HCT116 (cell line): ENCODE results near the gene SENP8. TPM values are rescaled to one million over a fixed set of nuclear protein-coding genes. Genes with fewer than 3 reads are reported as not detected.

ENCODE experiments used
- ATAC-seq: fragments of 200-7000 bp; cut with Tn5 transposase; 2 replicates; pipeline ENCODE4 v1.9.1; 2020; ENCODE audit warnings: mild to moderate bottlenecking, moderate library complexity
- BruUV-seq: library from RNA; stranded (reverse); fragments of 400-500 nt; replicated peaks from 2 replicates; lab custom pipeline; 2021; lab: Mats Ljungman, UMichigan
- CTCF ChIA-PET: fragments of 300-600 bp; sonication (Branson Sonifier 250); formaldehyde crosslinking; loops from one replicate; lab custom pipeline; 2021; ENCODE audit warnings: antibody characterized with exemption; lab: Charles Lee
- POLR2A ChIA-PET: fragments of 300-600, 350-600 bp; sonication (Branson Sonifier 250); formaldehyde crosslinking; loops from one replicate; lab custom pipeline; 2021; ENCODE audit warnings: antibody characterized with exemption; lab: Charles Lee
- RAD21 ChIA-PET, 2 experiments: fragments of 300-600 bp; sonication (Branson Sonifier 250); formaldehyde crosslinking; loops; one replicate each; lab custom pipeline; 2023; ENCODE audit warnings: low total read pairs in 2 of 2; ENCODE audit not compliant: uncharacterized antibody in 2 of 2, unreplicated experiment in 2 of 2, low non-redundant PET in 1 of 2; lab: Charles Lee
- DNase-seq: peaks from one replicate; pipeline ENCODE4 v3.0.0-alpha.2; 2010; ENCODE audit warnings: low read depth, low spot score
- H2AFZ ChIP-seq: fragments of 200-600 bp; shearing (Covaris generic), sonication (generic); 2 replicates; pipeline ENCODE4 v1.6.1; 2017; ENCODE audit warnings: low read depth, mixed run types, mixed read lengths, antibody characterized with exemption, low read length; ENCODE audit not compliant: poor library complexity, severe bottlenecking
- H3K27ac ChIP-seq: 2 replicates; pipeline ENCODE4 v1.5.1; 2012; ENCODE audit warnings: low read depth, low read length
- H3K27me3 ChIP-seq: fragments of 200-600 bp; sonication (generic); 2 replicates; pipeline ENCODE4 v1.6.1; 2016; ENCODE audit warnings: mixed run types, low read length, mixed read lengths; ENCODE audit not compliant: insufficient read depth
- H3K36me3 ChIP-seq, 2 experiments: fragments of 200-500 bp in 1 of 2; fragments of 200-600 bp in 1 of 2; sonication (Bioruptor generic) in 1 of 2; sonication (generic) in 1 of 2; 2 replicates each; pipeline versions ENCODE4 v1.5.1 to v1.6.1; 2014 to 2016; ENCODE audit warnings: low read length in 2 of 2, inconsistent platforms in 1 of 2, mixed read lengths in 1 of 2, mixed run types in 1 of 2; ENCODE audit not compliant: insufficient read depth in 2 of 2, control insufficient read depth in 1 of 2
- H3K4me1 ChIP-seq, 2 experiments: fragments of 200-600 bp in 1 of 2; sonication (generic) in 1 of 2; 2 replicates each; pipeline versions ENCODE4 v1.5.1 to v1.6.1; 2012 to 2017; ENCODE audit warnings: low read length in 2 of 2, inconsistent platforms in 1 of 2, mild to moderate bottlenecking in 1 of 2, mixed read lengths in 1 of 2, mixed run types in 1 of 2, moderate library complexity in 1 of 2; ENCODE audit not compliant: insufficient read depth in 2 of 2, control insufficient read depth in 1 of 2
- H3K4me2 ChIP-seq: fragments of 200-600 bp; sonication (generic); 2 replicates; pipeline ENCODE4 v1.6.1; 2017; ENCODE audit warnings: mixed run types, low read length, mixed read lengths
- H3K4me3 ChIP-seq, 2 experiments: fragments of 200-600 bp in 1 of 2; sonication (generic) in 1 of 2; replicated peaks in 1 of 2; 2 replicates each; pipeline ENCODE4 v1.5.1; 2011 to 2016; ENCODE audit warnings: low read length in 2 of 2, control low read depth in 1 of 2, low read depth in 1 of 2, mild to moderate bottlenecking in 1 of 2, mixed read lengths in 1 of 2, mixed run types in 1 of 2
- H3K79me2 ChIP-seq: fragments of 200-600 bp; sonication (generic); 2 replicates; pipeline ENCODE4 v1.6.1; 2017; ENCODE audit warnings: mild to moderate bottlenecking, mixed run types, low read length, moderate library complexity, mixed read lengths; ENCODE audit not compliant: insufficient read depth
- H3K9ac ChIP-seq: fragments of 200-600 bp; sonication (generic); 2 replicates; pipeline ENCODE4 v1.6.1; 2016; ENCODE audit warnings: low read length, mixed read lengths
- H3K9me2 ChIP-seq: fragments of 200-600 bp; sonication (generic), shearing (Covaris generic); 2 replicates; pipeline ENCODE4 v1.6.1; 2017; ENCODE audit warnings: mixed run types, mild to moderate bottlenecking, moderate library complexity; ENCODE audit not compliant: insufficient read depth
- H3K9me3 ChIP-seq, 2 experiments: fragments of 200-500 bp in 1 of 2; fragments of 200-600 bp in 1 of 2; sonication (Bioruptor generic) in 1 of 2; sonication (generic) in 1 of 2; 2 replicates each; pipeline ENCODE4 v1.6.1; 2014 to 2017; ENCODE audit warnings: low read length in 2 of 2, mixed read lengths in 2 of 2, inconsistent platforms in 1 of 2, low read depth in 1 of 2, mild to moderate bottlenecking in 1 of 2, mixed run types in 1 of 2, moderate library complexity in 1 of 2; ENCODE audit not compliant: control insufficient read depth in 1 of 2, insufficient read depth in 1 of 2
- H4K20me1 ChIP-seq: fragments of 200-600 bp; sonication (generic), shearing (Covaris generic); 2 replicates; pipeline ENCODE4 v1.6.1; 2017; ENCODE audit warnings: mixed run types, mild to moderate bottlenecking, moderate library complexity; ENCODE audit not compliant: insufficient read depth
- ELF1 ChIP-seq: IDR thresholded peaks from 2 replicates; pipeline ENCODE4 v1.6.1; 2012; ENCODE audit warnings: low read depth, borderline replicate concordance
- JUND ChIP-seq: IDR thresholded peaks from 2 replicates; pipeline ENCODE4 v1.6.1; 2012
- TCF7L2 ChIP-seq: IDR thresholded peaks from 2 replicates; pipeline ENCODE4 v1.7.0; 2011; ENCODE audit warnings: borderline replicate concordance, inconsistent platforms; ENCODE audit not compliant: insufficient read depth, insufficient read length; ENCODE audit errors: extremely low read depth
- YY1 ChIP-seq: IDR thresholded peaks from 2 replicates; pipeline ENCODE4 v1.6.1; 2011; ENCODE audit warnings: low read length, low read depth, moderate library complexity, mild to moderate bottlenecking; ENCODE audit not compliant: insufficient replicate concordance; ENCODE audit errors: extremely low read depth
- intact Hi-C: fragments of 100-400 bp; cut with micrococcal nuclease; formaldehyde crosslinking; loops from 2 replicates; pipeline ENCODE4 v1.10.0; 2022
- total RNA-seq: library from RNA; stranded (reverse); gene quantifications from one replicate; pipeline ENCODE4 v1.2.1, GENCODE V29; 2021; ENCODE audit not compliant: unreplicated experiment
- TF ChIP-seq, protein P1 (sequence below): IDR thresholded peaks from 2 replicates; pipeline ENCODE4 v1.6.1; 2012
- TF ChIP-seq, protein P2 (sequence below): IDR thresholded peaks from 2 replicates; pipeline ENCODE4 v1.6.1; 2011; ENCODE audit warnings: mild to moderate bottlenecking, low read length, moderate library complexity; ENCODE audit not compliant: insufficient replicate concordance; ENCODE audit errors: extremely low read depth

The SENP8 gene
- total RNA-seq, 1 experiment from 2014 or later: 3.8 TPM

DNA sequence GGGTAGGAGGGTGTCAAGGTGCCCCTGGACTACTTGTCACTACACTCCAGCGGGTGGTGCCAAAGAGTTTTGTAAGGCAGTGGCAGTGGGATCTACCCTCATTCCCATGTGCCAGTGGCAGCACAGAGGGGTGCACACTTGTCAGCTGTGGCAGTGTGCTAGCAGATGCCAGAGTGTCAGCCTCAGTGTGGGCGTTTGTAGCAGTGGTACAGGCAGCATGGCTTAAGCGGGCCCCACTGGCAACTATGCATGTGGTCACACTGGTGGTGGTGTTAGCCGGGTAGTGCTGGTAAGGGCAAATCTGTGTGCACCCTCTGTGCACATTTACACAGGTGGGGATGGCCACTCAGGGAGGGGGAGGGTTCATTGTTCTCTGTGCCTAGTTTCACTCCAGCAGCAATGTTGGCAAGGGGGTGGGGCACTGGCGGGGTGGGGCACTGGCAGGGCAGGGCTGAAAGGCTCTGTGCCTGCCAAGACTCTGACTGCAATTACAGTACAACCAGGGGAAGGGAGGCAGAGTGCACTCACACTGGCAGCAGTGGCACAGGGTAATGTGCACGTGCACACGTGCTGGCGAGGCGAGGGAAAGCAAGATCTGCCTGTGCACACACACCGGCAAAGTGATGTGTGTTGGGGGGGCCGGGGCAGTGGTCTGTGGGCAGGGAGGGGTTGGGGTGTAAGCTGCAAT is 32.0 kb upstream of the SENP8 start:
- TF ChIP-seq JUND (no peak), TCF7L2 (no peak), YY1 (no peak), ELF1 (no peak)
- TF ChIP-seq, protein P1, sequence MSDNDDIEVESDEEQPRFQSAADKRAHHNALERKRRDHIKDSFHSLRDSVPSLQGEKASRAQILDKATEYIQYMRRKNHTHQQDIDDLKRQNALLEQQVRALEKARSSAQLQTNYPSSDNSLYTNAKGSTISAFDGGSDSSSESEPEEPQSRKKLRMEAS: no peak
- TF ChIP-seq, protein P2, sequence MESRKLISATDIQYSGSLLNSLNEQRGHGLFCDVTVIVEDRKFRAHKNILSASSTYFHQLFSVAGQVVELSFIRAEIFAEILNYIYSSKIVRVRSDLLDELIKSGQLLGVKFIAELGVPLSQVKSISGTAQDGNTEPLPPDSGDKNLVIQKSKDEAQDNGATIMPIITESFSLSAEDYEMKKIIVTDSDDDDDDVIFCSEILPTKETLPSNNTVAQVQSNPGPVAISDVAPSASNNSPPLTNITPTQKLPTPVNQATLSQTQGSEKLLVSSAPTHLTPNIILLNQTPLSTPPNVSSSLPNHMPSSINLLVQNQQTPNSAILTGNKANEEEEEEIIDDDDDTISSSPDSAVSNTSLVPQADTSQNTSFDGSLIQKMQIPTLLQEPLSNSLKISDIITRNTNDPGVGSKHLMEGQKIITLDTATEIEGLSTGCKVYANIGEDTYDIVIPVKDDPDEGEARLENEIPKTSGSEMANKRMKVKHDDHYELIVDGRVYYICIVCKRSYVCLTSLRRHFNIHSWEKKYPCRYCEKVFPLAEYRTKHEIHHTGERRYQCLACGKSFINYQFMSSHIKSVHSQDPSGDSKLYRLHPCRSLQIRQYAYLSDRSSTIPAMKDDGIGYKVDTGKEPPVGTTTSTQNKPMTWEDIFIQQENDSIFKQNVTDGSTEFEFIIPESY: no peak
- ChIA-PET RAD21 (no interaction called here), CTCF (no interaction called here), POLR2A (no interaction called here)
- BruUV-seq: no TSS peak
- H3K27ac ChIP-seq: no peak overlapping the region
- H3K4me1 ChIP-seq: no peaks in the 10 kb centered on the region
- H3K9me3 ChIP-seq: no peaks in the 10 kb centered on the region; a peak in 1 of 4 replicates
- H3K79me2 ChIP-seq: no peaks in the 10 kb centered on the region
- no peak overlapping the region for H3K4me2 ChIP-seq
- no peaks in the 10 kb centered on the region for H3K9me2 ChIP-seq
- H2AFZ ChIP-seq: no peak overlapping the region
- no peaks in the 10 kb centered on the region for H3K36me3 ChIP-seq
- no peak overlapping the region for H3K9ac ChIP-seq
- DNase-seq (no peak), ATAC-seq (no peak)
- 0 out of 2 replicates have a peak, but pooled peaks cover 4% of the 10 kb centered on the region for H4K20me1 ChIP-seq
- no peaks in the 10 kb centered on the region for H3K27me3 ChIP-seq
- no peak overlapping the region for H3K4me3 ChIP-seq
- intact Hi-C loops: no loop called here
